K562 treated with DMSO at 1 percent for 4 hours (cell line): ENCODE measurements around the gene MARK3. TPM values are rescaled to one million over a fixed set of nuclear protein-coding genes. Genes with fewer than 3 reads are reported as not detected.

Experiments used
- total RNA-seq: library from RNA; unstranded; fragments of 300-600 nt; gene quantifications from 2 replicates; pipeline ENCODE4 v1.2.3, GENCODE V29; 2022; ENCODE audit not compliant: insufficient read depth

MARK3 gene
- 46.0 and 49.3 TPM in 2 replicates for total RNA-seq

DNA sequence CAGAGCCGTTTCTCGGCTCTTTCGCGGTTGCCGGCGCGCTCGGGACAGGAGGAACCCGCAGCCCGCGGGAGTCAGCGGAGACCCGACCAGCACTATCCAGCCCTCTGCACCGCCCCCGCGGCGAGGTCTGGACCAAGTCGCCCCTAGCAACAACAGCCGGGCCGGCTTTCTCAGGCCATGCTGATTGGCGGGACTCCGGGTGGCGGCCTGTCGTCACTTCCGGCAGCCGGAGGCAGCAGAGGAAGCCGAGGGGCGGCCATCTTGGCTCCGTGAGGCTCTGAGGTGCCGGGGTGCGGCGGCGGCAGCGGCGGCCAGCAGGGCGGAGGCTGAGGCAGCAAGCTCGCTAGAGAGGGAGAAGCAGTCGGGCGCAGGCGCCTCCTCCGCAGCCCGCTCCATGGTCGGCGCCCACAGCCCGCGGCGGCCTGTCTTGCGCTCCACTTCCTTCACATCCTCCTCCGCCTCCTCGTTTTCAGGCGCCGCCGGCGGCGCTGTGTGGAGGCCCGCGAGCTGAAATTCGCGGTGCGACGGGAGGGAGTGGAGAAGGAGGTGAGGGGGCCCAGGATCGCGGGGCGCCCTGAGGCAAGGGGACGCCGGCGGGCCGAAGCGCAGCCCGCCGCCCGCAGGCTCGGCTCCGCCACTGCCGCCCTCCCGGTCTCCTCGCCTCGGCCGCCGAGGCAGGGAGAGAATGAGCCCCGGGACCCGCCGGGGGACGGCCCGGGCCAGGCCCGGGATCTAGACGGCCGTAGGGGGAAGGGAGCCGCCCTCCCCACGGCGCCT is at the start of gene MARK3:
TSS of gene MARK3 (plus strand) at position 264 of the 777 bp plus-strand sequence. CDS start 615 bp downstream, outside the sequence.

GRCh38 chr14:103522649-103523574 is 137.7 kb downstream of the MARK3 start, which contains the start of gene CKB:
TSS of gene CKB (minus strand) at chr14:103522830. CDS start at chr14:103522493, 337 bp downstream.

GRCh38 chr14:103528587-103529382 is 143.6 kb downstream of the MARK3 start, which contains the start of gene TRMT61A:
TSS of gene TRMT61A (plus strand) at chr14:103529196. CDS start at chr14:103529979, 783 bp downstream.

Other genes starting within 250 kb of the MARK3 start
- gene EIF5, start 51.2 kb upstream of the MARK3 start, total RNA-seq, result 108 and 123 TPM in 2 replicates
- 336 and 405 TPM in 2 replicates for gene CKB, start 137.4 kb downstream of the MARK3 start, total RNA-seq
- 4.2 and 4.8 TPM in 2 replicates for gene TRMT61A, start 143.8 kb downstream of the MARK3 start, total RNA-seq
- 6.1 and 9.7 TPM in 2 replicates for gene BAG5, start 177.2 kb downstream of the MARK3 start, total RNA-seq
- 39.4 and 42.5 TPM in 2 replicates for gene COA8, start 177.5 kb downstream of the MARK3 start, total RNA-seq
- gene KLC1, start 243.8 kb downstream of the MARK3 start, total RNA-seq, result 78.2 and 112 TPM in 2 replicates